H9 (cell line): ENCODE results near the gene GRAP2. TPM values are rescaled to one million over a fixed set of nuclear protein-coding genes. Genes with fewer than 3 reads are reported as not detected.
A peak's percentile ranks its signal among the peaks of the same experiment; 100 is the strongest.

Source experiments
- DNase-seq: peaks from one replicate; pipeline ENCODE4 v3.0.0-alpha.2; 2017
- H2AFZ ChIP-seq: one replicate; pipeline ENCODE4 v1.6.1; 2013; ENCODE audit warnings: mild to moderate bottlenecking, low read length, control low read depth, moderate library complexity
- H2AK5ac ChIP-seq: 2 replicates; pipeline ENCODE4 v1.6.1; 2013; ENCODE audit warnings: low read length, control low read depth, mixed read lengths; ENCODE audit not compliant: insufficient read length
- H2BK120ac ChIP-seq: one replicate; pipeline ENCODE4 v1.6.1; 2013; ENCODE audit warnings: low read depth, mild to moderate bottlenecking, low read length, control low read depth, inconsistent platforms; ENCODE audit not compliant: poor library complexity, severe bottlenecking
- H2BK12ac ChIP-seq: 2 replicates; pipeline ENCODE4 v1.6.1; 2013; ENCODE audit warnings: low read length, control low read depth, mixed read lengths, low read depth; ENCODE audit not compliant: insufficient read length
- H2BK15ac ChIP-seq: 2 replicates; pipeline ENCODE4 v1.6.1; 2013; ENCODE audit warnings: low read depth, low read length, control low read depth
- H2BK20ac ChIP-seq: one replicate; pipeline ENCODE4 v1.6.1; 2013; ENCODE audit warnings: low read depth, mild to moderate bottlenecking, low read length, control low read depth, inconsistent platforms; ENCODE audit not compliant: poor library complexity, severe bottlenecking
- H2BK5ac ChIP-seq: 2 replicates; pipeline ENCODE4 v1.6.1; 2013; ENCODE audit warnings: low read length, control low read depth, mixed read lengths; ENCODE audit not compliant: insufficient read length
- H3K14ac ChIP-seq: 2 replicates; pipeline ENCODE4 v1.6.1; 2013; ENCODE audit warnings: low read length, control low read depth; ENCODE audit not compliant: insufficient read depth
- H3K18ac ChIP-seq: 2 replicates; pipeline ENCODE4 v1.6.1; 2013; ENCODE audit warnings: low read depth, mild to moderate bottlenecking, mixed read lengths, low read length, control low read depth; ENCODE audit not compliant: insufficient read length
- H3K23ac ChIP-seq: 2 replicates; pipeline ENCODE4 v1.6.1; 2013; ENCODE audit warnings: low read length, control low read depth, mixed read lengths, low read depth; ENCODE audit not compliant: insufficient read length
- H3K23me2 ChIP-seq: 2 replicates; pipeline ENCODE4 v1.6.1; 2013; ENCODE audit warnings: low read depth, mild to moderate bottlenecking, mixed read lengths, low read length, control low read depth; ENCODE audit not compliant: insufficient read length, poor library complexity, severe bottlenecking
- H3K27ac ChIP-seq: 2 replicates; pipeline ENCODE4 v1.5.1; 2013; ENCODE audit warnings: low read length, control low read depth, mixed read lengths, low read depth; ENCODE audit not compliant: insufficient read length
- H3K27me3 ChIP-seq: 2 replicates; pipeline ENCODE4 v1.6.1; 2013; ENCODE audit warnings: low read length, control low read depth, inconsistent platforms; ENCODE audit not compliant: insufficient read depth
- H3K4ac ChIP-seq: 2 replicates; pipeline ENCODE4 v1.6.1; 2013; ENCODE audit warnings: low read depth, mild to moderate bottlenecking, control low read depth, inconsistent platforms, low read length, moderate library complexity
- H3K4me1 ChIP-seq: 2 replicates; pipeline ENCODE4 v1.6.1; 2013; ENCODE audit warnings: low read length, control low read depth, inconsistent platforms; ENCODE audit not compliant: insufficient read depth
- H3K4me2 ChIP-seq: 2 replicates; pipeline ENCODE4 v1.6.1; 2013; ENCODE audit warnings: low read length, control low read depth, mixed read lengths; ENCODE audit not compliant: insufficient read length, insufficient read depth
- H3K56ac ChIP-seq: 2 replicates; pipeline ENCODE4 v1.6.1; 2013; ENCODE audit warnings: low read depth, mild to moderate bottlenecking, mixed read lengths, low read length, control low read depth; ENCODE audit not compliant: insufficient read length
- H3K79me1 ChIP-seq: 2 replicates; pipeline ENCODE4 v1.6.1; 2013; ENCODE audit warnings: low read depth, mild to moderate bottlenecking, moderate library complexity, low read length, control low read depth, inconsistent platforms; ENCODE audit not compliant: insufficient read depth, poor library complexity, severe bottlenecking
- H3K79me2 ChIP-seq: 2 replicates; pipeline ENCODE4 v1.6.1; 2013; ENCODE audit warnings: low read length, control low read depth, inconsistent platforms; ENCODE audit not compliant: insufficient read depth
- H3K9ac ChIP-seq: 2 replicates; pipeline ENCODE4 v1.6.1; 2013; ENCODE audit warnings: low read length, control low read depth, mixed read lengths; ENCODE audit not compliant: insufficient read length; ENCODE audit errors: extremely low read depth
- H3K9me3 ChIP-seq: one replicate; pipeline ENCODE4 v1.6.1; 2013; ENCODE audit warnings: low read depth, low read length, inconsistent platforms; ENCODE audit not compliant: control insufficient read depth
- H3T11ph ChIP-seq: one replicate; pipeline ENCODE4 v1.6.1; 2013; ENCODE audit warnings: mild to moderate bottlenecking, low read length, control low read depth, inconsistent platforms
- H4K20me1 ChIP-seq: one replicate; pipeline ENCODE4 v1.6.1; 2013; ENCODE audit not compliant: control insufficient read depth, insufficient read length, insufficient read depth
- H4K5ac ChIP-seq: 2 replicates; pipeline ENCODE4 v1.6.1; 2013; ENCODE audit warnings: low read depth, mild to moderate bottlenecking, mixed read lengths, low read length, control low read depth; ENCODE audit not compliant: insufficient read length
- H4K8ac ChIP-seq: replicated peaks from 2 replicates; pipeline ENCODE4 v1.6.1; 2013; ENCODE audit warnings: low read length, control low read depth, mixed read lengths, low read depth; ENCODE audit not compliant: insufficient read length
- H4K91ac ChIP-seq: 2 replicates; pipeline ENCODE4 v1.6.1; 2013; ENCODE audit warnings: low read depth, mild to moderate bottlenecking, moderate library complexity, mixed read lengths, low read length, control low read depth; ENCODE audit not compliant: insufficient read length
- H3K27ac Mint-ChIP-seq, 3 experiments: 2 replicates in 2 of 3; 3 replicates in 1 of 3; pipeline ENCODE4 v1.8.0; 2020 to 2021; ENCODE audit warnings: mixed read lengths in 3 of 3, mild to moderate bottlenecking in 1 of 3, moderate library complexity in 1 of 3
- H3K27me3 Mint-ChIP-seq: 2 replicates; pipeline ENCODE4 v1.8.0; 2021; ENCODE audit warnings: low read depth, mild to moderate bottlenecking, moderate library complexity, mixed read lengths
- H3K36me3 Mint-ChIP-seq, 3 experiments: 2 replicates in 2 of 3; 3 replicates in 1 of 3; pipeline ENCODE4 v1.8.0; 2020 to 2021; ENCODE audit warnings: low read depth in 3 of 3, mixed read lengths in 3 of 3; ENCODE audit not compliant: insufficient read depth in 1 of 3
- H3K4me1 Mint-ChIP-seq, 2 experiments: 2 replicates each; pipeline ENCODE4 v1.8.0; 2020; ENCODE audit warnings: mixed read lengths in 2 of 2
- H3K4me3 Mint-ChIP-seq, 2 experiments: 2 replicates in 1 of 2; 3 replicates in 1 of 2; pipeline ENCODE4 v1.8.0; 2020 to 2021; ENCODE audit warnings: mild to moderate bottlenecking in 2 of 2, mixed read lengths in 2 of 2, moderate library complexity in 1 of 2
- H3K9me3 Mint-ChIP-seq, 2 experiments: 2 replicates in 1 of 2; 3 replicates in 1 of 2; pipeline ENCODE4 v1.8.0; 2020; ENCODE audit warnings: mild to moderate bottlenecking in 2 of 2, mixed read lengths in 2 of 2, moderate library complexity in 1 of 2
- WGBS: extraction: QIAGEN DNeasy Blood & Tissue Kit; methylation state at CpG from one replicate; pipeline ENCODE4 v1.1.7; 2013; ENCODE audit warnings: missing lambda C conversion rate, low lambda C conversion rate, mixed read lengths; ENCODE audit not compliant: insufficient read length; ENCODE audit errors: extremely low coverage; 5-methylcytosine and 5-hydroxymethylcytosine counted together
- total RNA-seq: library from RNA; stranded (reverse); gene quantifications from 2 replicates; pipeline ENCODE4 v1.2.1, GENCODE V29; 2021
- TF ChIP-seq, protein P1 (sequence below): fragments of 200-600 bp; sonication (generic); conservative IDR thresholded peaks from 3 replicates; pipeline ENCODE4 v1.8.0; 2021; ENCODE audit warnings: antibody characterized with exemption, mild to moderate bottlenecking

GRAP2 gene
- total RNA-seq, 1 experiment from 2014 or later, result not detected

DNA sequence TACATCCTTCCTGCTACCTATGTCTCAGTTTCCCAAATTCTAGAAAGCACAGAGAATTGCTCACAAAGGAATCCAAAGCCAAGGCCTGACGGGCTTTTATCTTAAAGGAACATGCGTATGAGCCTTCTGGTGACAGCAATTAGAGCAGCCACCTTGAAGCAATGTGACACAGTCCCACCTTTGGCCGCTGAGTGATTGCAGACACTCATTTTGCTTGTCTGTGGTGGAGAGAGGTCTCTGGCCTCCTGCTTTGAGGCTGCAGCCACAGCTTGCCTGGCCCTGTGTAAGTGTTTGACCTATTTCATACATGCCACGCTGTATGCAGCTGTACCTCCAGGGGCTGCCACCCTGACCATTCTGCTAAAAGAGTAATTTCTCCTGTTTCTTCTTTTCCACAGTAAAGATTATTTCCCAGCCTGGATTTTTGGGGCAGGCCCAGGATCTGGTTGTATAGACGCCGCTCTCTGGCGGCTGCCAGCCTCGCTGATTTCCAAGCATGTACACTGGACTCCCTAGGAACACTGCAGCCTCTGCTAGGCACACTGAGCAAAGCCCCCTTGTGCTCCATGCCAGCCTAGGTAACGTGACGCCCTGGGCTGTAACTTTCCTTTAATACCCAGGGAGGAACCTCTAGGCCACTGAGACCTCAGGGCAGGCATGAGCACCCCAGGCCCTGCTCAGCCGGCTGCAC is 58.2 kb downstream of the GRAP2 start:
- Histone ChIP-seq H2BK15ac (no peak overlapping the region), H3K23me2 (no peaks in the 10 kb centered on the region), H3K4me1 (0 out of 2 replicates have a peak, but pooled peaks cover 3% of the 10 kb centered on the region), H3K9me3 (no peaks in the 10 kb centered on the region), H3T11ph (no peak overlapping the region), H3K23ac (no peak overlapping the region), H2AK5ac (no peak overlapping the region), H2BK5ac (no peak overlapping the region), H3K9ac (no peak overlapping the region), H3K79me2 (no peaks in the 10 kb centered on the region), H3K18ac (no peak overlapping the region), H3K4ac (no peak overlapping the region), H4K5ac (no peak overlapping the region), H3K27me3 (no peaks in the 10 kb centered on the region), H4K8ac (no peak overlapping the region), H2AFZ (no peak overlapping the region), H3K14ac (no peak overlapping the region), H2BK20ac (no peak overlapping the region), H3K56ac (no peak overlapping the region), H2BK12ac (no peak overlapping the region), H3K27ac (no peak overlapping the region), H3K4me2 (no peak overlapping the region), H2BK120ac (no peak overlapping the region), H4K91ac (no peak overlapping the region), H4K20me1 (no peaks in the 10 kb centered on the region), H3K79me1 (no peaks in the 10 kb centered on the region)
- no peak for DNase-seq
- peak overlapping the region in 1 of 3 experiments; percentile 41; a peak in 1 of 7 replicates for H3K27ac Mint-ChIP-seq
- TF ChIP-seq, protein P1, sequence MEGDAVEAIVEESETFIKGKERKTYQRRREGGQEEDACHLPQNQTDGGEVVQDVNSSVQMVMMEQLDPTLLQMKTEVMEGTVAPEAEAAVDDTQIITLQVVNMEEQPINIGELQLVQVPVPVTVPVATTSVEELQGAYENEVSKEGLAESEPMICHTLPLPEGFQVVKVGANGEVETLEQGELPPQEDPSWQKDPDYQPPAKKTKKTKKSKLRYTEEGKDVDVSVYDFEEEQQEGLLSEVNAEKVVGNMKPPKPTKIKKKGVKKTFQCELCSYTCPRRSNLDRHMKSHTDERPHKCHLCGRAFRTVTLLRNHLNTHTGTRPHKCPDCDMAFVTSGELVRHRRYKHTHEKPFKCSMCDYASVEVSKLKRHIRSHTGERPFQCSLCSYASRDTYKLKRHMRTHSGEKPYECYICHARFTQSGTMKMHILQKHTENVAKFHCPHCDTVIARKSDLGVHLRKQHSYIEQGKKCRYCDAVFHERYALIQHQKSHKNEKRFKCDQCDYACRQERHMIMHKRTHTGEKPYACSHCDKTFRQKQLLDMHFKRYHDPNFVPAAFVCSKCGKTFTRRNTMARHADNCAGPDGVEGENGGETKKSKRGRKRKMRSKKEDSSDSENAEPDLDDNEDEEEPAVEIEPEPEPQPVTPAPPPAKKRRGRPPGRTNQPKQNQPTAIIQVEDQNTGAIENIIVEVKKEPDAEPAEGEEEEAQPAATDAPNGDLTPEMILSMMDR, result no peak
- H3K27me3 Mint-ChIP-seq, result peaks cover 18% of the 10 kb centered on the region
- H3K36me3 Mint-ChIP-seq, result no peaks in the 10 kb centered on the region; a peak in 1 of 7 replicates
- no peaks in the 10 kb centered on the region for H3K9me3 Mint-ChIP-seq
- no peak overlapping the region; a peak in 1 of 5 replicates for H3K4me3 Mint-ChIP-seq
- peaks cover 23 to 27% of the 10 kb centered on the region in 2 experiments for H3K4me1 Mint-ChIP-seq
- no CpG with 5 or more reads among the region's 11 CpGs for WGBS
